ENCODE results near the gene ATP1B3. TPM values are rescaled to one million over a fixed set of nuclear protein-coding genes. Genes with fewer than 3 reads are reported as not detected.
A peak's percentile ranks its signal among the peaks of the same experiment; 100 is the strongest.

ATP1B3 gene
- total RNA-seq, 2 donors from 2014 or later: 231 to 374 TPM

GRCh38 chr3:141928631-141929270 is 52.3 kb downstream of the ATP1B3 start:
- no peak overlapping the region for H3K4me3 ChIP-seq
- TF ChIP-seq CTCF (IDR thresholded peaks at IDR 0.05): no peak
- H3K27ac ChIP-seq: no peak overlapping the region
- DNase-seq: peak; percentile 16
- no peaks in the 10 kb centered on the region for H3K9me3 ChIP-seq
- H3K9ac ChIP-seq (ENCODE audit: low read depth in 2 of 2, low read length in 2 of 2): no peak overlapping the region
- H3K27me3 ChIP-seq: no peaks in the 10 kb centered on the region
- intact Hi-C loops (cut with DNase I): no loop called here
- H3K36me3 ChIP-seq: no peaks in the 10 kb centered on the region
- no peaks in the 10 kb centered on the region for H3K4me1 ChIP-seq

GRCh38 chr3:141929341-141929995 is 53.0 kb downstream of the ATP1B3 start:
- no peak overlapping the region for H3K27ac ChIP-seq
- peak; percentile 1 for DNase-seq
- no peaks in the 10 kb centered on the region for H3K9me3 ChIP-seq

GRCh38 chr3:141930801-141931200 is 54.4 kb downstream of the ATP1B3 start:
- H3K4me3 ChIP-seq: no peak overlapping the region
- no peaks in the 10 kb centered on the region for H3K9me3 ChIP-seq
- intact Hi-C loops (cut with DNase I): no loop called here
- TF ChIP-seq CTCF (IDR thresholded peaks at IDR 0.05): no peak
- no peak overlapping the region for H3K9ac ChIP-seq (ENCODE audit: low read depth in 2 of 2, low read length in 2 of 2)
- H3K4me1 ChIP-seq: no peaks in the 10 kb centered on the region
- H3K27ac ChIP-seq: no peak overlapping the region
- H3K27me3 ChIP-seq: no peaks in the 10 kb centered on the region
- H3K36me3 ChIP-seq: no peaks in the 10 kb centered on the region
- DNase-seq: peak; percentile 5

More at GRCh38 chr3:141929341-141929995, 53.0 kb downstream of the ATP1B3 start:
- Histone ChIP-seq H3K4me1 (no peaks in the 10 kb centered on the region), H3K4me3 (no peak overlapping the region), H3K9ac (ENCODE audit: low read depth in 2 of 2, low read length in 2 of 2) (no peak overlapping the region), H3K27me3 (no peaks in the 10 kb centered on the region), H3K36me3 (no peaks in the 10 kb centered on the region)
- no peak for TF ChIP-seq CTCF (IDR thresholded peaks at IDR 0.05)
- intact Hi-C loops (cut with DNase I): no loop called here

DNA sequence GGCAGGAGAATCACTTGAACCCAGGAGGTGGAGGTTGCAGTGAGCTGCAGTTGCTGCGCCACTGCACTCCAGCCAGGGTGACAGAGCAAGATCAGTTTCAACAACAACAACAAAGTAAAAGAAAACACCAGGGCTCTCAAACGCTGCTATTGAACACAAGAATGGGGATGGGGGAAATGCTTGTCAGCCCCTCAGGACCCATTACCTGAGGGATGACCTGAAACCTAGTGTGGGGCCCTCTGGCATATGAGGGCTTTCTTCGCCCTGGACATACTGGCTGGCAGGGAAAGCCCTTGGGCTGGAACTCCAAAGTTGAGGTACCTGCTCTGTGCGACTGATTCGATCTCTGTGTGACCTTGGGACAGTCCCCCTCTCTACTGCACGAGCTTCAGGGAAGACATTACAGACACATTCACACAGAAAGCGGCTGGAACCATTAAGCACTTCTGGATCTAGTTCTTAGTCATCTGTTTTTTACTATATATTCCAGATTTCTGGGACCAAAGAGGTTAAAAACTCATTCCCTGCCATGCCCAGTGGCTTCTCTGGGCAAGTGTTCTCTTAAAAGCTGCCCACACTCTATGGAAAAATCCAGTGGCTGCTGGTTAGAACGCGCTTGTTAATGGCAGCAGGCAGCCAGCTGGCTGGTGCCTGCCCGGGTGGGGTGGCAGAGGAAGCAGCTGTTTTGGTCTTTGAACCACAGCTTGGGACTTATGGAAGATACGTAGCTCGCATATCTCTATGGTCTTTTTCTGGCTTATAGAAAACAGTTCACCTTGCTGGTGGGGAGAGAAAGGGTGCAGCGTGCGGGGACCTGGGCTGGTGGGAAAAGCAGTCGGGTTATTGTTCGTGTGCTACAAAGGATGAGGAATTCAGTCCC is 57.2 kb downstream of the ATP1B3 start:
- no peak overlapping the region for H3K27ac ChIP-seq
- intact Hi-C loops (cut with DNase I): no loop called here
- H3K9me3 ChIP-seq: no peaks in the 10 kb centered on the region
- H3K4me1 ChIP-seq: peaks cover 8% of the 10 kb centered on the region
- no peaks in the 10 kb centered on the region for H3K27me3 ChIP-seq
- no peaks in the 10 kb centered on the region for H3K36me3 ChIP-seq
- TF ChIP-seq CTCF (IDR thresholded peaks at IDR 0.05): no peak
- H3K4me3 ChIP-seq: no peak overlapping the region
- no peak overlapping the region for H3K9ac ChIP-seq (ENCODE audit: low read depth in 2 of 2, low read length in 2 of 2)
- no peak for DNase-seq

GRCh38 chr3:141934354-141934753 is 57.9 kb downstream of the ATP1B3 start:
- Histone ChIP-seq H3K27me3 (no peaks in the 10 kb centered on the region), H3K9ac (ENCODE audit: low read depth in 2 of 2, low read length in 2 of 2) (no peak overlapping the region), H3K36me3 (no peaks in the 10 kb centered on the region), H3K4me3 (no peak overlapping the region), H3K27ac (no peak overlapping the region), H3K9me3 (no peaks in the 10 kb centered on the region), H3K4me1 (peaks cover 8% of the 10 kb centered on the region)
- TF ChIP-seq CTCF (IDR thresholded peaks at IDR 0.05): no peak
- intact Hi-C loops (cut with DNase I): no loop called here
- DNase-seq: no peak

All from colonic mucosa (tissue), 4 donors.